GM12872 (cell line): Measurements from ENCODE around the gene JCAD.

Source experiments
- TF ChIP-seq, protein P1 (sequence below): IDR thresholded peaks from 3 replicates; pipeline ENCODE4 v1.5.1; 2011; ENCODE audit warnings: low read depth, mild to moderate bottlenecking, low read length, moderate library complexity; ENCODE audit not compliant: insufficient read depth

Gene JCAD

DNA sequence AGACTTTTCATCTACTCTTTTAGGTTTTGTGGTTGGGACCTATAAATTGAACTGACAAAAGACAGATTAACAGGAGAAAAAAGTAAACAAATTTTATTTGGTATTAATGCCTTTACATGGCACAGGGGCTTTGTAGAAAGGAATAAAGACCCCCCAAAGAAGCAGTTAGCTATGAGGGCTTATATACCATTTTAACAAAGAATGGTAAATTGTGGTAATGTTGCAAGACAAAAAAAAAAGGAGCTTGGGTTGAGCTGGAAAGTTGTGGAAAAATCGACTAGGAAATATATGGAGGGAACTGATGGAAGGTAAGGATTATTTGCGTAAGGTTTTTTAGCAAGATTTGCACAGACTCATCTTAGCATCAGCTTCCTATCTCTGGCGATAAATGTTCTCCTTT lies 84.6 kb downstream of the JCAD start:
- TF ChIP-seq, protein P1, sequence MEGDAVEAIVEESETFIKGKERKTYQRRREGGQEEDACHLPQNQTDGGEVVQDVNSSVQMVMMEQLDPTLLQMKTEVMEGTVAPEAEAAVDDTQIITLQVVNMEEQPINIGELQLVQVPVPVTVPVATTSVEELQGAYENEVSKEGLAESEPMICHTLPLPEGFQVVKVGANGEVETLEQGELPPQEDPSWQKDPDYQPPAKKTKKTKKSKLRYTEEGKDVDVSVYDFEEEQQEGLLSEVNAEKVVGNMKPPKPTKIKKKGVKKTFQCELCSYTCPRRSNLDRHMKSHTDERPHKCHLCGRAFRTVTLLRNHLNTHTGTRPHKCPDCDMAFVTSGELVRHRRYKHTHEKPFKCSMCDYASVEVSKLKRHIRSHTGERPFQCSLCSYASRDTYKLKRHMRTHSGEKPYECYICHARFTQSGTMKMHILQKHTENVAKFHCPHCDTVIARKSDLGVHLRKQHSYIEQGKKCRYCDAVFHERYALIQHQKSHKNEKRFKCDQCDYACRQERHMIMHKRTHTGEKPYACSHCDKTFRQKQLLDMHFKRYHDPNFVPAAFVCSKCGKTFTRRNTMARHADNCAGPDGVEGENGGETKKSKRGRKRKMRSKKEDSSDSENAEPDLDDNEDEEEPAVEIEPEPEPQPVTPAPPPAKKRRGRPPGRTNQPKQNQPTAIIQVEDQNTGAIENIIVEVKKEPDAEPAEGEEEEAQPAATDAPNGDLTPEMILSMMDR: no peak

DNA sequence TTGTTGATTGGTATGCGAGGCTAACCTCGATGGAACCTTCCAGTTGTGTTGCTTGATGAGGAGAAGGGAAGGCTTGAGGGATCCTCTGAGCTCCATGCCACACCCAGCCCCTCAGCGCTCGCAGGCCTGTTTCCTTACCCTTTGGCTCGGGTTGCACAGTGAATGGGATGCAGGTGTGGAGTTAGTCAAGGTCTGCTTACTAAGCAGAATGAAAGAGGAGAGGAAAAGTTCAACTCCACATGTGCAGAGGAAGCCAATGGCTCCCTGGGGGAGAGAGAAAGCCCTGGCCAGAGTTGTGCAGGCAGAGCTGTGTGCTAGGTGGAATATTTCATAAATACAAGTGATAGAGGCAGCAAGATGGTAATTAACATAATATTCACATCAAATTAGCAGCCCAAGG lies 85.5 kb downstream of the JCAD start:
- TF ChIP-seq, protein P1: no peak

DNA sequence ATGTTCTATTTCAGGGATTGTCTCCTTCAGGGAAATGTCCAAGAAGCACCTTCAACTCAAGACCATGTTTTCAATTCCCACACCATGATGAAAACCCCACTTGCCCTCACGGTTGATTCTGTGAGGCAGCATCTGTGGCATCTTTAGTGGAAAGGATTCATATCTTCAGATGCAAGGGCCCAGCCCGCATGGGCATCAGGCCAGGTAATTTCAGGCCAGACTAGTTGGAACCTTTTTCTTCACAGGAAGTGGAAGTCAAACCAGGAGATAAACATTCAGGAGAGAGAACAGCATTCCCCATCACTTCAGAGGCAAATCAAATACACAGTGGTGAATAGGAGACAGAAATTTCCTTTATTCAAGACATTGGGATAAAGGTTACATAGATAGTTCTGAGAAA lies 88.8 kb downstream of the JCAD start:
- TF ChIP-seq, protein P1: no peak

DNA sequence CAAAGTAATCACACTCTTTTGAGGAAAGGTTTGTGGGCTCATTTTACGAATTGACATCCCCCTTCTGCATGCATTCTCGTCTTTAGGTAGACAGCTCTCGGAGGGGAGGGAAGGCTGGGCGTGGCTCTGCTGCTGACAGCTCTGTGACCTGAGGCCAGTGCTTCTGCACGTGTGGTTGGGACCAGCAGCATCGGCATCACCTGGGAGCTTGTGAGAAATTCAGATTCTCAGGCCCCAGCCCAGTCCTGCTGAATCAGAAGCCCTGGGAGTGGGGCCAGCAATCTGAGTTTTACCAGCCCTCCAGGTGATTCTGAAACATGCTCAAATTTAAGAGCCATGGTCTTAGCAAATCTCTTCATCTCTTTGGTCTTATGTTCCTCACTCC lies 89.4 kb downstream of the JCAD start:
- TF ChIP-seq, protein P1: no peak

DNA sequence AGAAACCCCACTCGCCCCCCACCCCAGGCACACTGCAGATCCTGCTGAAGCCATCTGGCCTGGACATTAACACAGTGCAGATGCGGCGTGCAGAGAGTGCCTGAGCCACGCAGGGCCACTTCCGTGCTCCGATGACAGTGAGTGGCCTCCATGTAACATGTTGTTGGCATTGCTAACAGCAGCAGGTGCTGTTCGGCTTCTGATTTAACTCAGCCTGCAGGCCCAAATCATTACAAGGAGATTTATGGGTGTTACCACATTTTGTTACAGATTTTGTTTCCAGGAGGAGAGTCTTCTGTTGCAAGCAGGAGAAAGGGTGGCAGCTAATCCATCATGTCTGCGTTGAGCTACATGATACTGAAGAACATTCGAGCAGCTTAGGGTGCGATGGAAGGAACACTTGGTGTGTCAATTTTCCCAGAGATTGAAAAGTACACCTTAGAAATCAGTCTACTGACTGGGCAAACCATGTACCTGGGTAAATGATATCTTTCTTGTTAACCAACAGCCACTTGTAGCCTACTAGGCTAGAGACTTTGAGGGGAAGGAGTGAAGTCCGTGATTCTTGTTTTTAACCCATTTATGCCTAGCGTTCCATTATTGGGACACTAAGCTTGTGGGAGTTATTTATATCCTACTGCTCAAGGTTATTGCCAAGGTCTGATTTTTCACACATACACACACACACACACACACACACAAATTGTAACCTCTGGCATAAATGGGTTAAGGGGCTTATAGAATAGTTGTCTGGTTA lies 90.0 kb downstream of the JCAD start:
- TF ChIP-seq, protein P1: no peak

DNA sequence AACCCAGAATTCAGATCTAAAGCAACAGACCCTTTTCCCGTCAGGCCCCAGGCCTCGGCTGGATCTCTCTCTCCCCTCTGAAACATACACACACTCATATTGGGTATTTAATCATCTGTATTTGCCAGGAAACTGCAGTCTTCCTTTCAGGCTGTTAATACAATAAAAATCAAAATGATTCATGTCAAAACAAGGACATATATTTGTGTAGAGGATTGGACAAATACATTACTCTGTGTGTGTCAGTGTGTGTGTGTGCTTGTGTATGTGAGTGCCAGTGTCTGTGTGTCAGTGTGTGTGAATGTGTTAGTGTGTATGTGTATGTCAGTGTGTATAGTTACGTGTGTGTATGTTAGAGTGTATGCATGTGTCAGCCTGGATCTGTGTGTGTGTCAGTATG lies 90.8 kb downstream of the JCAD start:
- TF ChIP-seq, protein P1: no peak

DNA sequence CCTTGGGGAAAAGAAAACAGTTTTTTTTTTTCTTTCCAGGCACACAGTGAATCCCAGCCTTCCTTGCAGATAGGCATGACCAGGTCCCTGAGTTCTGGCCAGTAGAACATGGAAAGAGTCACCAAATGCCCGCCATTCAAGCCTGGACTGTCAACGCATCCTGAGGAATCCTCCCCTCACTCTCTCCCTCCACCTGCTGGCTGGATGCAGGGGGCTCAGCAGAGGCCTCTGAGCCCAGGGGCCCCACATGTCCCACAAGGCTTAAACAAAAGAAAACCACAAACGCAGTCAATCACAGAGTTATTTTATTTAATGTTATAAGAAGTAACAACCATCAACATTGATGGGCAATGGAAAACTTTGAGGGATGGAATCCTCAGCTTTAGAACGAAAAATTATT lies 93.1 kb downstream of the JCAD start:
- TF ChIP-seq, protein P1: no peak
